Mesendoderm (in vitro differentiated cells): ENCODE results near the gene FETUB.

Experiments
- DNase-seq: peaks from one replicate; pipeline ENCODE4 v3.0.0; 2013
- H2AK5ac ChIP-seq: 2 replicates; pipeline ENCODE4 v1.6.1; 2013; ENCODE audit warnings: low read length, inconsistent platforms
- H2BK120ac ChIP-seq: 2 replicates; pipeline ENCODE4 v1.6.1; 2013; ENCODE audit warnings: low read depth, mild to moderate bottlenecking, low read length, moderate library complexity, mixed read lengths
- H2BK15ac ChIP-seq: replicated peaks from 2 replicates; pipeline ENCODE4 v1.6.1; 2013; ENCODE audit warnings: low read depth, mild to moderate bottlenecking, moderate library complexity
- H2BK5ac ChIP-seq: 2 replicates; pipeline ENCODE4 v1.6.1; 2013; ENCODE audit warnings: low read length, inconsistent platforms
- H3K18ac ChIP-seq: 2 replicates; pipeline ENCODE4 v1.6.1; 2013; ENCODE audit warnings: mild to moderate bottlenecking, low read length, mixed read lengths
- H3K23ac ChIP-seq: one replicate; pipeline ENCODE4 v1.6.1; 2013; ENCODE audit warnings: low read length
- H3K27ac ChIP-seq: 2 replicates; pipeline ENCODE4 v1.5.1; 2013; ENCODE audit warnings: low read depth, mild to moderate bottlenecking, inconsistent platforms, low read length, moderate library complexity
- H3K27me3 ChIP-seq: 2 replicates; pipeline ENCODE4 v1.6.1; 2013; ENCODE audit warnings: low read length, control low read depth, mild to moderate bottlenecking, inconsistent platforms; ENCODE audit not compliant: insufficient read depth, poor library complexity
- H3K36me3 ChIP-seq: 2 replicates; pipeline ENCODE4 v1.6.1; 2013; ENCODE audit warnings: low read length, inconsistent platforms; ENCODE audit not compliant: control insufficient read depth, insufficient read depth
- H3K4ac ChIP-seq: one replicate; pipeline ENCODE4 v1.6.1; 2013; ENCODE audit warnings: low read depth, mild to moderate bottlenecking, low read length, moderate library complexity
- H3K4me1 ChIP-seq: 2 replicates; pipeline ENCODE4 v1.6.1; 2013; ENCODE audit warnings: low read depth, low read length, inconsistent platforms; ENCODE audit not compliant: control insufficient read depth
- H3K4me2 ChIP-seq: 2 replicates; pipeline ENCODE4 v1.6.1; 2013; ENCODE audit warnings: low read length
- H3K4me3 ChIP-seq: 2 replicates; pipeline ENCODE4 v1.5.1; 2013; ENCODE audit warnings: mild to moderate bottlenecking, low read length
- H3K56ac ChIP-seq: one replicate; pipeline ENCODE4 v1.6.1; 2013; ENCODE audit warnings: low read length
- H3K79me1 ChIP-seq: 2 replicates; pipeline ENCODE4 v1.6.1; 2013; ENCODE audit warnings: low read length, inconsistent platforms
- H3K79me2 ChIP-seq: 2 replicates; pipeline ENCODE4 v1.6.1; 2013; ENCODE audit warnings: mild to moderate bottlenecking, low read length; ENCODE audit not compliant: control insufficient read depth, insufficient read depth
- H3K9ac ChIP-seq: 2 replicates; pipeline ENCODE4 v1.6.1; 2013; ENCODE audit warnings: low read length, inconsistent platforms
- H4K5ac ChIP-seq: one replicate; pipeline ENCODE4 v1.6.1; 2013; ENCODE audit warnings: low read length
- H4K8ac ChIP-seq: one replicate; pipeline ENCODE4 v1.6.1; 2013; ENCODE audit warnings: low read depth, mild to moderate bottlenecking, control low read depth, low read length, moderate library complexity
- WGBS: extraction: QIAGEN DNeasy Blood & Tissue Kit; methylation state at CpG from one replicate; pipeline ENCODE4 v1.1.7; 2013; ENCODE audit warnings: low lambda C conversion rate, missing lambda C conversion rate; ENCODE audit not compliant: insufficient coverage; ENCODE audit errors: extremely low coverage; 5-methylcytosine and 5-hydroxymethylcytosine counted together

Gene FETUB

GRCh38 chr3:186671051-186671450 lies 30.9 kb downstream of the FETUB start:
- no peak for DNase-seq
- 80% methylated on average over 1 of the region's 3 CpGs for WGBS
- no peak overlapping the region for H3K18ac ChIP-seq
- no peak overlapping the region for H3K27ac ChIP-seq
- H3K4me2 ChIP-seq, result no peak overlapping the region
- no peak overlapping the region for H4K5ac ChIP-seq
- H3K79me2 ChIP-seq, result no peaks in the 10 kb centered on the region
- no peak overlapping the region for H3K56ac ChIP-seq
- no peak overlapping the region for H3K9ac ChIP-seq
- H2AK5ac ChIP-seq, result no peak overlapping the region
- no peak overlapping the region for H4K8ac ChIP-seq
- no peak overlapping the region for H2BK120ac ChIP-seq
- no peak overlapping the region for H2BK5ac ChIP-seq
- no peaks in the 10 kb centered on the region for H3K4me1 ChIP-seq
- no peak overlapping the region for H3K4ac ChIP-seq
- H2BK15ac ChIP-seq, result no peak overlapping the region
- H3K36me3 ChIP-seq, result no peaks in the 10 kb centered on the region
- no peak overlapping the region for H3K4me3 ChIP-seq
- H3K23ac ChIP-seq, result no peak overlapping the region
- H3K27me3 ChIP-seq, result no peaks in the 10 kb centered on the region
- no peaks in the 10 kb centered on the region for H3K79me1 ChIP-seq

- Histone ChIP-seq H3K4ac (no peak overlapping the region), H3K4me2 (no peak overlapping the region), H4K8ac (no peak overlapping the region), H3K9ac (no peak overlapping the region), H2BK5ac (no peak overlapping the region), H3K56ac (no peak overlapping the region), H3K4me3 (no peak overlapping the region), H3K4me1 (no peaks in the 10 kb centered on the region), H2BK120ac (no peak overlapping the region), H3K79me2 (no peaks in the 10 kb centered on the region), H3K18ac (no peak overlapping the region), H2AK5ac (no peak overlapping the region), H2BK15ac (no peak overlapping the region), H4K5ac (no peak overlapping the region), H3K79me1 (no peaks in the 10 kb centered on the region), H3K27me3 (no peaks in the 10 kb centered on the region), H3K36me3 (no peaks in the 10 kb centered on the region), H3K23ac (no peak overlapping the region), H3K27ac (no peak overlapping the region)
- DNase-seq, result no peak
Measured at GRCh38 chr3:186678604-186679003, 38.4 kb downstream of the FETUB start.

- H3K23ac ChIP-seq, result no peak overlapping the region
- no peak overlapping the region for H3K4me2 ChIP-seq
Measured at GRCh38 chr3:186679151-186679550, 39.0 kb downstream of the FETUB start.

GRCh38 chr3:186680869-186681268 lies 40.7 kb downstream of the FETUB start:
- H3K4me3 ChIP-seq, result no peak overlapping the region
- no peak overlapping the region for H4K5ac ChIP-seq
- no peak overlapping the region for H2AK5ac ChIP-seq
- no peaks in the 10 kb centered on the region for H3K79me2 ChIP-seq
- H2BK5ac ChIP-seq, result no peak overlapping the region
- no peak for DNase-seq
- H3K27ac ChIP-seq, result no peak overlapping the region
- H4K8ac ChIP-seq, result no peak overlapping the region
- WGBS, result no CpG with 5 or more reads among the region's 1 CpG
- H3K36me3 ChIP-seq, result no peaks in the 10 kb centered on the region
- H2BK15ac ChIP-seq, result no peak overlapping the region
- H3K23ac ChIP-seq, result no peak overlapping the region
- no peak overlapping the region for H3K4ac ChIP-seq
- H3K27me3 ChIP-seq, result no peaks in the 10 kb centered on the region
- no peak overlapping the region for H3K56ac ChIP-seq
- H3K4me2 ChIP-seq, result no peak overlapping the region
- H3K18ac ChIP-seq, result no peak overlapping the region
- no peaks in the 10 kb centered on the region for H3K79me1 ChIP-seq
- H3K4me1 ChIP-seq, result no peaks in the 10 kb centered on the region
- no peak overlapping the region for H3K9ac ChIP-seq
- H2BK120ac ChIP-seq, result no peak overlapping the region

More at GRCh38 chr3:186679151-186679550, 39.0 kb downstream of the FETUB start:
- Histone ChIP-seq H4K5ac (no peak overlapping the region), H3K27me3 (no peaks in the 10 kb centered on the region), H3K36me3 (no peaks in the 10 kb centered on the region), H3K27ac (no peak overlapping the region), H3K56ac (no peak overlapping the region), H3K79me2 (no peaks in the 10 kb centered on the region), H3K79me1 (no peaks in the 10 kb centered on the region), H3K4ac (no peak overlapping the region), H2BK5ac (no peak overlapping the region), H2AK5ac (no peak overlapping the region), H3K18ac (no peak overlapping the region), H3K4me3 (no peak overlapping the region), H2BK15ac (no peak overlapping the region), H2BK120ac (no peak overlapping the region), H4K8ac (no peak overlapping the region), H3K4me1 (no peaks in the 10 kb centered on the region), H3K9ac (no peak overlapping the region)
- no peak for DNase-seq
- no CpG with 5 or more reads among the region's 1 CpG for WGBS

GRCh38 chr3:186682812-186683211 lies 42.6 kb downstream of the FETUB start:
- no peaks in the 10 kb centered on the region for H3K4me1 ChIP-seq
- H3K18ac ChIP-seq, result no peak overlapping the region
- no peak overlapping the region for H4K5ac ChIP-seq
- H3K4me2 ChIP-seq, result no peak overlapping the region
- H2AK5ac ChIP-seq, result no peak overlapping the region
- no peak overlapping the region for H4K8ac ChIP-seq
- no CpG with 5 or more reads among the region's 3 CpGs for WGBS
- no peak overlapping the region for H2BK120ac ChIP-seq
- no peak overlapping the region for H2BK5ac ChIP-seq
- H3K4me3 ChIP-seq, result no peak overlapping the region
- H3K27me3 ChIP-seq, result no peaks in the 10 kb centered on the region
- no peak overlapping the region for H3K9ac ChIP-seq
- H3K4ac ChIP-seq, result no peak overlapping the region
- H2BK15ac ChIP-seq, result no peak overlapping the region
- H3K23ac ChIP-seq, result no peak overlapping the region
- H3K79me2 ChIP-seq, result no peaks in the 10 kb centered on the region
- DNase-seq, result no peak
- no peaks in the 10 kb centered on the region for H3K79me1 ChIP-seq
- H3K56ac ChIP-seq, result no peak overlapping the region
- no peaks in the 10 kb centered on the region for H3K36me3 ChIP-seq
- H3K27ac ChIP-seq, result no peak overlapping the region

- no CpG with 5 or more reads among the region's 3 CpGs for WGBS
- Histone ChIP-seq H3K4ac (no peak overlapping the region), H3K18ac (no peak overlapping the region), H3K9ac (no peak overlapping the region), H3K79me1 (no peaks in the 10 kb centered on the region), H2AK5ac (no peak overlapping the region), H3K56ac (no peak overlapping the region), H3K4me2 (no peak overlapping the region), H4K5ac (no peak overlapping the region), H3K36me3 (no peaks in the 10 kb centered on the region), H3K79me2 (no peaks in the 10 kb centered on the region), H4K8ac (no peak overlapping the region), H2BK5ac (no peak overlapping the region), H3K23ac (no peak overlapping the region), H3K4me3 (no peak overlapping the region), H3K27ac (no peak overlapping the region), H2BK120ac (no peak overlapping the region), H3K4me1 (no peaks in the 10 kb centered on the region), H2BK15ac (no peak overlapping the region), H3K27me3 (no peaks in the 10 kb centered on the region)
- peak; percentile 47 for DNase-seq
Measured at GRCh38 chr3:186683979-186684378, 43.8 kb downstream of the FETUB start.
